NB4 (cell line): ENCODE measurements around the gene SRSF12.

Experiments used
- CTCF ChIP-seq: IDR thresholded peaks from one replicate; pipeline ENCODE4 v1.5.1; 2012; ENCODE audit warnings: low read depth, low read length
- POLR2A ChIP-seq: IDR thresholded peaks from 2 replicates; pipeline ENCODE4 v1.6.1; 2011; ENCODE audit warnings: mild to moderate bottlenecking; ENCODE audit not compliant: insufficient read length; ENCODE audit errors: extremely low read depth

GRCh38 chr6:89146718-89147700 is 29.1 kb upstream of the SRSF12 start:
- TF ChIP-seq CTCF (no peak), POLR2A (no peak)
